Smooth muscle cell of trachea (primary cell): ENCODE results near the gene FGD2. TPM values are rescaled to one million over a fixed set of nuclear protein-coding genes. Genes with fewer than 3 reads are reported as not detected.

Source experiments
- total RNA-seq: library from RNA; depleted of rRNA; stranded (reverse); fragments of >200 nt; gene quantifications from 2 replicates; pipeline ENCODE4 v1.2.1, GENCODE V29; 2014

The FGD2 gene, protein sequence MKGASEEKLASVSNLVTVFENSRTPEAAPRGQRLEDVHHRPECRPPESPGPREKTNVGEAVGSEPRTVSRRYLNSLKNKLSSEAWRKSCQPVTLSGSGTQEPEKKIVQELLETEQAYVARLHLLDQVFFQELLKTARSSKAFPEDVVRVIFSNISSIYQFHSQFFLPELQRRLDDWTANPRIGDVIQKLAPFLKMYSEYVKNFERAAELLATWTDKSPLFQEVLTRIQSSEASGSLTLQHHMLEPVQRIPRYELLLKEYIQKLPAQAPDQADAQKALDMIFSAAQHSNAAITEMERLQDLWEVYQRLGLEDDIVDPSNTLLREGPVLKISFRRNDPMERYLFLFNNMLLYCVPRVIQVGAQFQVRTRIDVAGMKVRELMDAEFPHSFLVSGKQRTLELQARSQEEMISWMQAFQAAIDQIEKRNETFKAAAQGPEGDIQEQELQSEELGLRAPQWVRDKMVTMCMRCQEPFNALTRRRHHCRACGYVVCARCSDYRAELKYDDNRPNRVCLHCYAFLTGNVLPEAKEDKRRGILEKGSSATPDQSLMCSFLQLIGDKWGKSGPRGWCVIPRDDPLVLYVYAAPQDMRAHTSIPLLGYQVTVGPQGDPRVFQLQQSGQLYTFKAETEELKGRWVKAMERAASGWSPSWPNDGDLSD
- total RNA-seq: not detected in 2 replicates

DNA sequence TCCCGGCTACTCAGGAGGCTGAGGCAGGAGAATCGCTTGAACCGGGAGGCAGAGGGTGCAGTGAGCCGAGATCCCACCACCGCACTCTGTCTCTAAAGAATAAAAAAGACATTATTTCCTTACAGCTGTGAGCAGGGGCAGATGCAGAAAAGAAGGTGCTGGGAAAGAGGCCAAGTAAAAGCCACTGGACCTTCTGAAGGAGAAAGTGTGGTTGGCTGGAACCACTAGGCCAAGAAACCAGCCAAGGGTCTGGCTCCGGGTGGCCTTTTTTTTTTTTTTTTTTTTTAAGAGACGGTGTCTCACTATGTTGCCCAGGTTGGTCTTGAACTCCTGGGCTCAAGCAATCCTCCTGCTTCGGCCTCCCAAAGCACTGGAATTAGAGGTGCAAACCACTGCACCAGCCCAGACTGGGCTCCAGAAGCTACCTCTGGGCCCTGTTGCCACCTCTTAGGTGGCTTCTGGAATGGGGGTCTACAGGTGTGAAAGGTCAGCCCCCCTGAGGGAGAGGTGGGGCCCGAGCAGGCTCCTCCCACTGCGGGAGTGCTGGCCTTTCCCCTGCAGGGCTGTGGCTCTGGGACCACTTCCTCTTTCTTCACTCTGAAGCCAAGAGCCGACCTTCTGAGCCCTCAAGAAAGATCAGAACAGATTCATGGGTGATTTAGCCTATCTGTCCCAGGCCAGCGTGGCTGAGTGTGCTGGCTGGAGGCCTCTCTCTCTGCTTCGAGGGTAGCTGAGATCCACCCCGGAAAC is at the start of gene FGD2:
Gene FGD2 (plus strand): TSS at position 595 of the 750 bp plus-strand sequence. CDS start 163 bp downstream, outside the sequence.

DNA sequence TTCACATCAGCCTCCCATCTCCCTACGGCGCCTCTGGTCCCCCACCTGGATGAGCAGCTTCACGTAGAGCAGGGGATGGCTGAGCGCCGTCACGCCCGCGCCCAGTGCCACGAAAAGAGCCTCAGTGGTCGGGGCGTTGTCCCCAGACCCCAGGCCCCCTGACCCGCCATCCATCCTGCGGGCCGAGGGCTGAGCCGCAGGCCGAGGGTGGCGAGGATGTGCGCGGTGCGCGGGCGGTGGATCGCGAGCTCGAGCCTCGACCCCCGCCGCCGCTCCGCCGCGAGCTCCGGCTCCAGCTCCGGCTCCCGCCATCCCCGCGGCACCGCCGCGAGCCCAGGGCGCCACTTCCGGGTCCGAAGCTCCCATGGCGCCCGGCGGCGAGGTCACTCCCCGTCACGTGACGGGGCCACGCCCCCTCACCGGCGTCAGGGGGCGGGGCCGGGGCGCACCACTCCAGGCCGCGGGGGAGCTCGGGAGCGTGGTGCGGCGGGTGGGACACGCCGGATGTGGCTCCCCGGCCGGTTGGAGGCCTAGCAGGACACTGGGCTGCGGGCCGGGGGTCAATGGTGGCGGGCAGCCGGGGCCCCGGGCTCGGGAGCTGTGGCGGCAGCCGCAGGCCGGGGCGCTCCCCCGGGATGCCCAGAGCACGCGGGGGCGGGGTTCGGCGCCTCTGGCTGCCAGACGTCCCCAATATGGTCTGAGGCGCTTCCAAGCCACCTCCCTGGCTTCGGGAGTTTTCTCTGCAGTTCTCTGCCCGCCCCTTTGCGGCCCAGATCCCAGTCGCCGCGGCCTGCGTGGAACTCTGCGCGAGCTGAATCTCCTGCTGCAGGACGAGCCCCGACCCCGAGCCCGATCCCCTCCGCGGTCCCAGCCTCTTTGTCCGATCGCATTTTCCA is 19.4 kb upstream of the FGD2 start, which contains the start of gene MTCH1:
Gene MTCH1 (minus strand): TSS at position 389 of the 896 bp plus-strand sequence. CDS start 23 bp downstream, at position 366.

Other genes with a start within 250 kb of the FGD2 start
- 0.15 TPM in 1 of 2 replicates, not detected in the other for gene CPNE5, start 166.2 kb upstream of the FGD2 start, total RNA-seq
- gene PPIL1, start 130.9 kb upstream of the FGD2 start, total RNA-seq: 16.7 and 23.1 TPM in 2 replicates
- gene C6orf89, start 119.7 kb upstream of the FGD2 start, total RNA-seq: 48.9 and 52.3 TPM in 2 replicates
- 0.50 TPM in 1 of 2 replicates, not detected in the other for gene PI16, start 50.9 kb upstream of the FGD2 start, total RNA-seq
- gene MTCH1, start 19.5 kb upstream of the FGD2 start, total RNA-seq: 260 and 366 TPM in 2 replicates
- gene PIM1, start 164.5 kb downstream of the FGD2 start, total RNA-seq: 8.9 and 20.7 TPM in 2 replicates